ENCODE measurements around the gene SULT1A1.

SULT1A1 gene

DNA sequence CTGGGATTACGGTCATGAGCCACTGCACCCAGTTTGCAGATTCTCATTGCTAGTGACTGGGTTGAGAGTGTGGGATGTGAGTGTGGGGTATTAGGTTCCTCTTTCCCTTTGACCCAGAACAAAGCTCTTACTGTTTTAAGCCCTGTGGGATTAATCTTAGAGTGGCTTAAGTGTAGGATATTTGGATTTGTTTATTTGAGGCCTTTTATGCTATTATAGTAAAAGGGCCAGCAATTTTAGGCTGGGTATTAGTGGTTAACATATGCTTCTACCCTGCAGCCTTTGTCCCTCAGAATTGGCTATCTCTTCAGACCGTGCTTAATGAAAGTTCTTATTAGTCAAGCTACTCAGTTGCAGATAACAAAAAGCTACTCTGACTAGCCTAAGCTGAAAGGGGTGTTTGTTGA, 52.9 kb downstream of the SULT1A1 start:
- DNase-seq (ENCODE audit: low spot score) = no peak

DNA sequence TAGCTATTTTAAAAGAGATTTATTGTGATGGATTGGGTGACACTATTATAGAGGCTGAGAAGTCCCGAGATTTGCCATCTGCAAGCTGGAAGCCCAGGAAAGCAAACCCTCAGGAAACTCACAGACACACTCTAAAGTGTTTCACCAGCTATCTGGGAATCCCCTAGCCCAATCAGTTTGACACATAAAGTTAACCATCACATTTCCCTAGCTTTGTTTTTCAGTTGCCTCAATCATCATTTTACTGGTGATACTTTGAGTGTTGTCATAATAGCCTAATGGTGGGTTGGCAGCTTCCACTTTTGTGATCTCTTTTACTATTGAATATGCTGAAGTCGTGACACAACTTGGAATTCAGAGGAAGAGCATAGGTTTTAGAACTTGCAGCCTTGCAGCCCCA, 54.3 kb downstream of the SULT1A1 start:
- no peak for DNase-seq (ENCODE audit: low spot score)

All from Ammon's horn (tissue), 1 donor.